IPS-15b (cell line): ENCODE results near the gene TLCD3A.
A peak's percentile ranks its signal among the peaks of the same experiment; 100 is the strongest.
"Not testable (repeated sequence)": the region's sequence is repeated elsewhere in the genome, so short reads cannot be mapped to it uniquely, and the experiment has no call there.

ENCODE experiments used
- H3K27me3 ChIP-seq: one replicate; pipeline ENCODE4 v1.6.1; 2013; ENCODE audit warnings: low read length; ENCODE audit not compliant: control insufficient read depth, insufficient read depth
- H3K36me3 ChIP-seq: one replicate; pipeline ENCODE4 v1.6.1; 2013; ENCODE audit warnings: low read length; ENCODE audit not compliant: control insufficient read depth, insufficient read depth
- H3K4me1 ChIP-seq: one replicate; pipeline ENCODE4 v1.6.1; 2013; ENCODE audit warnings: mild to moderate bottlenecking, low read length; ENCODE audit not compliant: control insufficient read depth, insufficient read depth
- H3K4me3 ChIP-seq: one replicate; pipeline ENCODE4 v1.5.1; 2013; ENCODE audit warnings: low read depth, low read length
- H3K9ac ChIP-seq: one replicate; pipeline ENCODE4 v1.6.1; 2013; ENCODE audit warnings: low read depth, mild to moderate bottlenecking, low read length
- H3K9me3 ChIP-seq: one replicate; pipeline ENCODE4 v1.6.1; 2013; ENCODE audit warnings: mild to moderate bottlenecking, low read length; ENCODE audit not compliant: control insufficient read depth, insufficient read depth

The TLCD3A gene

DNA sequence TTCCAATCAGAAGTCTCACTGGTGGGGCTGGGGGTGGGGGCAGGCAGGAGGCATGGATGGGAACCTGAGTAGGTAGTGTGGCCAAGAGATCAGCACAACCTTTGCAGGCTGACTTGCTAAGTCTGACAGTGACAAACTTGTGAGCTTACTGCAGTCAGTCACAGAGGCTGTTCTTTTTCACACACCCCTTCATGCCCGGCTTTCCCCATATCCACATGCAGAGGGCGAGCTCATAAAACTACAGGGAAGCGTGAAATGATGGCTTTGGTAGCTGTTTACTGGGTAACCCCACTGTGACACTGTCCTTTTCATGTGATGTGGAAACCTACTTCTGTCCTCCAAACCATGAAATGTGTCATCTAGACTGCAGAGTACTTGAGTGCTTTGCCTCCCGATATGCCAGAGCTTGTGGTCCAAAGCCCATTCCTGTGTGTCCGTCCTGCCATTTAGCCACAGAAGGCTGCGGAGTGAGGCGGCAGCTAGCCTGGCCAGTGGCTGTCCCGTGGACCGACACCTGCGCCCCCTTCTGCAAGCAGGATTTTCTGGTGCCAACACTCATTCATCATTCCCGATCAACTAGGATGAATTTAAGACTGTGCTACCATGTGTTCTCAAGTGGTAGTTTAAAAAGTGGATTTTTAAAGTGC lies 9.9 kb downstream of the TLCD3A start:
- peaks cover 44% of the 10 kb centered on the region for H3K36me3 ChIP-seq
- no peaks in the 10 kb centered on the region for H3K4me1 ChIP-seq

DNA sequence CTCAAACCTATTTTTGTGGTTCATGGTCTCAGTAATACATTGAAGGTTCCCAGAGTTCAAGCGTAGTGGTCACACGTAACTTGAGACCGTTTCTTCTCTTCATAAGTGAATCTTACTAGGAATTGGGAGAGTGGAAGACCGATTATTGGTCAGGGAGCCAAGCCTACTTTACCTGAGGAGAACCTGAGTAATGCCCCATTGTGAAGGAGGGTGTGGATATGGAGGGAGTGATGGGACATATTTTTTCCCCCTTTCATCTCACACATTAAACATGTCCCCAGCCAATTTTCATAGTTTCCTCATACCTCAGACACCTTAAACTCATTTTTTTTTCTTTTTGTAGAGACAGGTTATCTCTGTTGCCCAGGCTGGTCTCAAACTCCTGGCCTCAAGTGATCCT lies 10.7 kb downstream of the TLCD3A start:
- Histone ChIP-seq H3K4me1 (no peaks in the 10 kb centered on the region), H3K27me3 (no peaks in the 10 kb centered on the region), H3K36me3 (peaks cover 48% of the 10 kb centered on the region), H3K9me3 (no peaks in the 10 kb centered on the region), H3K4me3 (no peak overlapping the region), H3K9ac (no peak overlapping the region)

More for the DNA sequence above, 9.9 kb downstream of the TLCD3A start:
- Histone ChIP-seq H3K27me3 (no peaks in the 10 kb centered on the region), H3K9ac (no peak overlapping the region), H3K4me3 (no peak overlapping the region), H3K9me3 (no peaks in the 10 kb centered on the region)

DNA sequence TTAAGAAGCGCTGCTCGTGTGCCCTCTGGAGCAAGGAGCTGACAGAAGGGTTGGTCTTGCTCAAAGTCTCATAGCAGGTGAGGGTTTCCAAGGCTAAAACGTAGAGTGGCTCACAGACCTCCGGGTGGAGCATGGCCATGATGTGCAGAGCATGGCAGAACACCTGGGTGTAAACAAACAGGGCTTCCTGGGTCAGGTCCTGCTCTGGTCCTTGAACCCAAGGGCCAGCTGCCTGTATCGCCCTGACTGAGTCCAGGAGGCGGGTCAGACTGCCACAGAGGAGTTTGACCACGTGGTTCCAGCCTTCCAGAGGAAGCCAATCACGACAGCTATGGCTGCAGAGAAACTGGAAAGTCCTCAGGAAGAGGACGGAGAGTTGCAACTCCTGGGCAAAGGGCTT lies 12.5 kb downstream of the TLCD3A start:
- H3K4me3 ChIP-seq = no peak overlapping the region
- H3K4me1 ChIP-seq = no peaks in the 10 kb centered on the region
- H3K27me3 ChIP-seq = no peaks in the 10 kb centered on the region
- H3K9me3 ChIP-seq = peaks cover 4% of the 10 kb centered on the region
- H3K36me3 ChIP-seq = peaks cover 55% of the 10 kb centered on the region
- H3K9ac ChIP-seq = no peak overlapping the region

DNA sequence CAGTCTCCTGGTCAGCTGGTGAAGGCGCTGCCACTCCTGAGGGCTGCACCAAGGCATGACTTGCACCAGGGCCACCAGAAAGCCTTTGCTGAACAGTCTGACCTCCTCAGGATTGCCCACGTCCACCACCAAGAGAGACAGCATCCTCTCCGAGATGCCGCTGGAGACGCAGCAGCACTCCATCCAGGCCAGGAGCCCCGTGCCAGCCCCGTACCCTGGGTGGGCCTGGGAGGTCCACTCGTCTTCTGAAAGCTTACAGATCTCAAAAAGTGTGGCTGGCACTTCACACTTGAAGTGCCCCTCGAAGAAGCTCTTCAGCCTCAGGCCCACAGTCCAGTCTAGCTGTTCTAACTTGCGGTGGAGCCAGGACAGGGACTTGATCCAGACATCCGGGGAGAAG lies 13.0 kb downstream of the TLCD3A start:
- Histone ChIP-seq H3K9ac (no peak overlapping the region), H3K4me1 (no peaks in the 10 kb centered on the region), H3K4me3 (no peak overlapping the region), H3K36me3 (peaks cover 55% of the 10 kb centered on the region), H3K27me3 (no peaks in the 10 kb centered on the region), H3K9me3 (peaks cover 4% of the 10 kb centered on the region)

DNA sequence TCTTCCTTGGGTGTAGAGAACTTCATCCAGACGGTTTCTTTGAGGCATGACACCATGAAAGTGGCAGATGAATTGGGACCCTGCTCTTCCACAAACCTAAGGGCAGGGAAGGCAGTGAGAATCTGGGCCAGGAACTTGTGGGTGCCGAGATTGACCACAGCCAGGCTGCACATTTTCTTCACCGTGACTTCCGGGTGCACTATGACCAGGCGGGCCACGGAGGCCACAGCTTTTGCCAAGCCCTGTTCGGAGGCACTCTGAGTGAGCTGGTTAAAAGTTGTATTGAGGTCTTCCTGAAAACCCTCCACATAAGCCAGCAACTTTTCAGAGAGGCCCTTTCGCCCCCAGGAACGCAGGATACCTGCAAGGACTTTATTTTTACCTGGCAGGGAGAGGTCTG lies 13.8 kb downstream of the TLCD3A start:
- H3K9ac ChIP-seq = no peak overlapping the region
- no peaks in the 10 kb centered on the region for H3K4me1 ChIP-seq
- H3K36me3 ChIP-seq = peaks cover 52% of the 10 kb centered on the region
- peaks cover 4% of the 10 kb centered on the region for H3K9me3 ChIP-seq
- no peaks in the 10 kb centered on the region for H3K27me3 ChIP-seq
- H3K4me3 ChIP-seq = no peak overlapping the region

DNA sequence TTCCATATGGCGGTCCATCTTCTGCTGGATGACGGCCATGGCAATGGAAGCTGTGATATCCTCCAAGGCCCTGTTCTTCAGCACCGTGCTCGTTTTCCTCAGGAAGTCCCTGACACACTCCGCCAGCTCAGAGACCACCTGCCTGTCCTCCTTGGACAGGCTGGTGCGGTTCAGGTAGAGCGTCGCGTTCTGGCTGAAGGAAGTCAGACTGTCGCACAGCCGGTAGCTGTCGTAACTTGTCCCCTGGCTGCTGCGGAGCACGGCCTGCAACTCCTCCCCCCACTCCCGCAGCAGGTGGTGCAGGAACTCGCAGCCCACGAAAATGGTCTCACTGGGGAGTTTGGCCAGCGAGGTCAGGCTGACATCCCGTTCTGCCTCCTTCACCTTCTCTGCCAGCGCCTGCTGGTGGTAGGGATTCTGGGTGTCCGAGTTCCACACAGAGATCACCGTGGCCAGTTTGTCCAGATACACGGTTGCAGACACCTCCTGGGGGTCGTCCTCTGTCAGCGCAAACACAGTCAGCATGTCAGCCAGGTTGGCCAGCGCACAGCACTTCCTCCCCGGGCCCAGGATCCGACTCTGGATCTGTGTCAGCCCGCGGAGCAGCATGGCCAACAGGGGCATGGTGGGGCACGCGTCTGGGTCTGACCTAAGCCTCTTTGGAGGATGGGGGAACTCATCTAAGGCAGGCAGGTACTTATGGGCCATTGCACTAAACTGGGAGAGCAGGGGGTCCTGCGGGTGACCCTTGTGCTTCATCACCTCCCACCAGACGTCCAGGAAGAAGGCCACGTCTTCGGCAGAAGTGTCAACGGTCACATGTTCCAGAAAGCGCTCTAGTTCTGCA lies 14.6 kb downstream of the TLCD3A start:
- Histone ChIP-seq H3K9me3 (peaks cover 4% of the 10 kb centered on the region), H3K4me3 (no peak overlapping the region), H3K4me1 (no peaks in the 10 kb centered on the region), H3K36me3 (peaks cover 45% of the 10 kb centered on the region), H3K27me3 (no peaks in the 10 kb centered on the region), H3K9ac (no peak overlapping the region)

DNA sequence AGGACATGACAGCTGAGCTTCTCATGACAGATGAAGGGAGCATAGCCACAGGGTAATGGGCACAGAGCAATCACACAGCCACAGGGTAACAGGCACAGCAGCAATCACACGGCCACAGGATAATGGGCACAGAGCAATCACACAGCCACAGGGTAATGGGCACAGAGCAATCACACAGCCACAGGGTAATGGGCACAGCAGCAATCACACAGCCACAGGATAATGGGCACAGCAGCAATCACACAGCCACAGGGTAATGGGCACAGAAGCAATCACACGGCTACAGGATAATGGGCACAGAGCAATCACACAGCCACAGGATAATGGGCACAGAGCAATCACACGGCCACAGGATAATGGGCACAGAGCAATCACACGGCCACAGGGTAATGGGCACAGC lies 16.2 kb downstream of the TLCD3A start:
- not testable (repeated sequence) for H3K4me1 ChIP-seq, H3K9me3 ChIP-seq, H3K4me3 ChIP-seq, H3K27me3 ChIP-seq, H3K9ac ChIP-seq
- H3K36me3 ChIP-seq = peaks cover 40% of the 10 kb centered on the region

DNA sequence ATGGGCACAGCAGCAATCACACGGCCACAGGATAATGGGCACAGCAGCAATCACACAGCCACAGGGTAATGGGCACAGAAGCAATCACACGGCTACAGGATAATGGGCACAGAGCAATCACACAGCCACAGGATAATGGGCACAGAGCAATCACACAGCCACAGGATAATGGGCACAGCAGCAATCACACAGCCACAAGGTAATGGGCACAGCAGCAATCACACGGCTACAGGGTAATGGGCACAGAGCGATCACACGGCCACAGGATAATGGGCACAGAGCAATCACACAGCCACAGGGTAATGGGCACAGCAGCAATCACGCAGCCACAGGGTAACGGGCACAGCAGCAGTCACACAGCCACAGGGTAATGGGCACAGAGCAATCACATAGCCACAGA lies 17.0 kb downstream of the TLCD3A start:
- H3K9ac ChIP-seq, H3K4me1 ChIP-seq, H3K4me3 ChIP-seq, H3K9me3 ChIP-seq, H3K27me3 ChIP-seq: not testable (repeated sequence)
- peaks cover 40% of the 10 kb centered on the region for H3K36me3 ChIP-seq

DNA sequence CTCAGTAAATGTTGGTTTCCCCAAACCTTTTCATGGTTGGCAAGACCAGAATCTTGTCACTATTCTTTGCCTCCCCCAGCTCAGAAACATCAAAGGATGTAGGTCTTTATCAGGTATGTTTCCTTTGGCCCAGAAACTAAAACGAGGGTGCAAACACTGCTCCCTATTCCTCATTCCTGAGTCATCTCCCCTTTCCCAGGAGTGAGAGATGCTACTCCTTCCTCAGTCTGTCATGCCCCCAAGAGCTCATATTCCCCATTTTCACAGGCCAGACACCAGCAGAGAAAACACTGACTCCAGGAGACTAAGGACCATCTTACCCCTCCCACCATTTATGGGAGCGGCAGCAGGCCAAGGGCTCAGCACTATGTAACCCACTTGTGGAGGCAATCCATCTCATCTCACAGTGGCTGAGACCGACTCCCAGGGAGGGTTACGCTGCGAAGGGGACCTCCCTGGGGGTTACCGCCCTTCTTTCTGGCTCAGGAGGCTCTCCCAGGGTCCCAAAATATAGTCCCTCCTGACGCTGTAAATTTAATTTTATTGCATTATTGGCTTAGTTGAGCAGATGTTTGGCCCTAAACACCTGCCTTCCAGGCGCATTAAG lies 18.1 kb downstream of the TLCD3A start:
- peak overlapping the region; percentile 95 for H3K4me3 ChIP-seq
- H3K9ac ChIP-seq = no peak overlapping the region
- no peaks in the 10 kb centered on the region for H3K4me1 ChIP-seq
- H3K36me3 ChIP-seq = peaks cover 31% of the 10 kb centered on the region
- H3K27me3 ChIP-seq = no peaks in the 10 kb centered on the region
- peaks cover 4% of the 10 kb centered on the region for H3K9me3 ChIP-seq

DNA sequence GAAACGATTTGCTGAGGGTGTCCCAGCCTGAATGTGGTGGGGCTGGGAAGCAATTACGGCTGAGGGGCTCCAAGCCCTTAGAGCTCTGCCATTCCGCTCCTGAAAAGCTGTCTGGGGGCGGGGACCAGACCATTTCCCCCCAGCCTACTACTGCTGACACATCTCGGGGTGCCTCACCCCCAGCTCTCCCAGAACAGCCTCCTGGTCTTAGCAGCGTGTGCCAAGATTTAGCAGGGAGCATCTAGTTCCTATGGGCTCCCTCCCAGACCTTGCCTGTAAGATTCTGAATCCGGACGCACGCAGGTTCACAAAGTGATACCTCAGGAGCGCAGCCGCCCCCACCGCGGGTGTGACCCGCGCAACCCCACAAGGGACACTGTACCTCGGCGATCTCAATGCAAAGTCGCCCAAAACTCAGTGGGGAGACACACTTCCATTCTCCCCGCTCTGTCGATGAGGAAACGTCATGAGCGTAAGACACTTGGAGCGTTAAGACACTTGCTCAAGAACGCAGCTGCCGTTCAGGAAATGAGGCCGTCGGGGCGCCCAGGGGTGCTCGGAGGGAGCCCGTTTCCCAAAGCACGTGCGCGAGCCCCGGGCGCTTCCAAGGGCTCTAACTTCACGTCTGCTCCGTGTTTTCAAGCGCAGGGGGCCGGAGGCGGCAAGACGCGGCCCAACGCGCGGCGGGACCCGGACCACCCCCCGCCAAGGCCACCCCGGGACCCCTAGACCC lies 19.0 kb downstream of the TLCD3A start:
- peak overlapping the region; percentile 95 for H3K4me3 ChIP-seq
- H3K36me3 ChIP-seq = peaks cover 25% of the 10 kb centered on the region
- no peaks in the 10 kb centered on the region for H3K4me1 ChIP-seq
- peaks cover 4% of the 10 kb centered on the region for H3K9me3 ChIP-seq
- no peaks in the 10 kb centered on the region for H3K27me3 ChIP-seq
- H3K9ac ChIP-seq = peak overlapping the region; percentile 84

DNA sequence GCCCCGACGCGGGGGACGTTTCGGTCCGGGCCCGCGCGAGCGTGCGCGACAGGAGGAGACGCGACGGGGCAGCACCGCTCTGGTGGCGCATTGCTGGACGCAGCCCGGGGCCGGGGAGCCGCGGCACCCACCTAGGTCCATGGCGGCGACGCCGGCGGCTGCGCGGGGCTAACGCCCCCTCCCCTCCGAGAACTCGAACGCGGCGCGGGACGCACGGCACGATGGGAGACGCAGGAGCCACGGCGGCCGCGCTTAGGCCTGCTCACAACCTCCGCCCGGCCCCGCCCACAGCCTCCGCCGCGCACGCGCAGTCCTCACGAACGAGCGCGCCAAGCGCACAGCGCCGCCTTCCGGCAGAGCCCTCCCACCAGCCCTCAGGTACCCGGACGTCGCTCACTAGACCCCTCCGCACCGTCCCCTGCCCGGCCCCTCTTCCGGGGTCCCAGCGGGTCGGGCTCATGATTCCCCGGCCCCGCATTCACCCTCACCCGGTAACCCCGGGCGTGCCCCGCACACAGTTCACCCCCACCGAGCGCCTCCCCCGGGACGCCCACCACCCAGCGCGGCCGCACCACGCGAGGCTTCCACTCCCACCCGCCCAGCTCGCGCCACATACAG lies 19.7 kb downstream of the TLCD3A start, which contains the start of gene GEMIN4:
Gene GEMIN4 (minus strand): TSS at position 263 of the 618 bp plus-strand sequence. CDS start 122 bp downstream, at position 141.
- H3K4me3 ChIP-seq = peak within 1 kb of the TSS; percentile 95
- peaks cover 4% of the 10 kb centered on the region for H3K9me3 ChIP-seq
- H3K27me3 ChIP-seq = no peaks in the 10 kb centered on the region
- H3K4me1 ChIP-seq = no peaks in the 10 kb centered on the region
- peak within 1 kb of the TSS; percentile 84 for H3K9ac ChIP-seq
- peaks cover 22% of the 10 kb centered on the region for H3K36me3 ChIP-seq
